HPDE6-E6E7 (cell line): ENCODE data around the gene FOXP2.
A peak's percentile ranks its signal among the peaks of the same experiment; 100 is the strongest.
"Not testable (repeated sequence)": the region's sequence is repeated elsewhere in the genome, so short reads cannot be mapped to it uniquely, and the experiment has no call there.

Experiments
- DNase-seq: peaks from one replicate; pipeline ENCODE4 v3.0.0; 2011; ENCODE audit warnings: missing footprints; ENCODE audit errors: extremely low spot score

FOXP2 gene

DNA sequence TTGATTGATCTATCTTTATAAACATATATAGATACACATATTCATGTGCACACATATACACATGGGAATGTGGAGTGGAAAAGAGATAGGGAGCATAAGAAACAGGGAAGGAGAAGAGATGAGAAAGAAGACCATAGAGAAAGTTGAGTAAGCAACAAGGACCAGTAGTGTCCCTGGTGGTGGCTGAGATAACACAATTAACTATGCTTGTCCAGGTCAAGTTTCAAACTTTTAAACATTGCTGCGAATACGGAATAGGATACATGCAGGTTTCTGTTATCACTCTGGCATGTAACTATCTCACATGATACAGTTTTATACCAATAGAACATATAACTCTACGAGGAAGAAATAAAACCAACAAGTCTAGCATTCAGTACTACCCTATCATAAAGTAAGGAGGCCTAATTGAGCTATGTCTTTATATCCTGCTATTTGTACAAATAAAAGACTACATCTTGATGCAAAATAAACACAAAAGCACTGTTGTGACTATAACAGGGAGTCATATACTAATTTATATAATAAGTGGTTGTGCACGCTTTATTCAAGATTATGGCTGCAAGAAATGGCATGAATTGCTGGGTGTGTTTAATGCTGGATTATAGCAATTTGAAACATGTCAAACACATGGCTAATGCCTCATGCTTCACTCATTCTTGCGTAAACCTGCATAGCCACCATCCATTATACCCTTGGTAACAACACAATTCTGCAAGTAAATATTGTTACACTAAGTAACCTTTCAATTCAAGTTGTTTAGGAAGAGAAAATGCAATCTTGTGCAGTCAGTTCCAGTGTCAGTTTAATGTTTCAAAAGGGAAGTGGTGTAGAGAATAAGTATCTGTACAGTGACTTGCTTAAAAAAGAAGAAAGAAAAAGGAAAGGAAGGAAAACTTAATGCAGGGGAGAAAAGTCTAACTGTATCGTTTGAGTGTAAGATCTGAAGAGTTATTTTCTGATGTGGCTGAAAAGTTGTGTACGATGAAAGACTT lies 8.2 kb downstream of the FOXP2 start:
- DNase-seq = no peak

DNA sequence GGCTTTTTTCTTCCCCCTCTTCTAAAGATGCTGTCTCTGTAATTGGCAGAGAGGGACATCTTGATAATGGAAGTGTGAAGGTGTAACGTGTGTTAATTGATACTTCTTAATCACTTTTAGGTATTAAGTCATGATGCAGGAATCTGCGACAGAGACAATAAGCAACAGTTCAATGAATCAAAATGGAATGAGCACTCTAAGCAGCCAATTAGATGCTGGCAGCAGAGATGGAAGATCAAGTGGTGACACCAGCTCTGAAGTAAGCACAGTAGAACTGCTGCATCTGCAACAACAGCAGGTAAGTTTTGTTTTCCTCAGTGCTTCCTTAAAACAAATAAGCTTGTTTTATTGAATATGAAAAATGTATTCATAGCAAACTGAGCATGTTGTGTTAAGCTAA lies 11.8 kb downstream of the FOXP2 start:
- DNase-seq = no peak

DNA sequence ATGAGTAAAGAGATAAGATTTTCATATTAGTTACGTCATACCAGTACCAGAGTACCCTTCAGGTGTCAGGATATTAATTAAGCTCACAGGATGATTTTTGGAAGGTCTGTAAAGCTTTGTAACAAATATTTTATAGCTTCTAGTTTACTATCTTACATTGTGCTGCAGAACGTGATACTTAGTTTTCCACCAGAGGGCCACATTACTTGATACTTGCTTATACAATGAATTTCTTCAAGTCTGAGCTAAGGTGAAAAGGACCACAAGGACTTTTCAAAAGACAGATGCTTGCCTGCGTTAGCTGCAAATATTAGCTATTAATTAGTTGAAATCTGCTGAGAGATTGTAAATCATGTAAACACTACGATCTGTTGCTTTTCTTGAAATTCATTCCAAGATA lies 12.2 kb downstream of the FOXP2 start:
- no peak for DNase-seq

DNA sequence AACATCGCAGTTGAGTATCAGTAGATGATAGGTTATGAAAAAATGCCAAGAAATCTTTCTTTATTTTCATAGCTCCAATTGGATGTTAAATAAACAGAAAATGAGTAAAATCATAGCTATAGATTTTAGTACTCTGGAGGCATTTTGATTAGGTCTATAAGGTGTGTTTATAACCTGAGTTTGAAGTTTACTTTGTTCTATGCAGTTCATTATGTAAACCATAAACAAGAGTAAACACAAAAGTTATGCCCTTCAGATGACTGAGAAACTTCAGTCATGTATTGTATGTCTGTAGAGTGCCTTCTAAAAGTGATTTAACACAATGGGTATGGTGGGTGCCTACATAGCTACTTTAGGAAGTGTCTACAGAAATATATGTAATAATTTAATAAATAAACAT lies 13.6 kb downstream of the FOXP2 start:
- no peak for DNase-seq

DNA sequence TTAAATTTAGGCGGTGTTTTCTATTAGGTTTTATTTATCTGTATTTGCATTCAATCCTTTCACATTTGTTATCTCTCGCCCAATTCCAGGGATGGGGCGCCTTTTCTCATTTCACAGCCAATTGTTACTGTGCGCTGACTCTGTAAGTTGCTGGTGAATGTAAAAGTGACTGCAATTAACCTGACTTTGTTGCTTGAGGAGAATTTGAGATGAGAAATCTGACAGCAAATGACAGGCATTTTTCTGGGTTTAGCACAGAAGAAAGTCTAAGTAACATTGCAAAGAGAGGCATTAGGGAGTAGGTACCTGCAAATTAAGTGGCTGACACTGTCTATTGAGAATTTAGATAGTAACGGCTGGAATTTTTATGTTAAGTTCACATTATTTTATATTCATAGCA lies 16.6 kb downstream of the FOXP2 start:
- DNase-seq = no peak

DNA sequence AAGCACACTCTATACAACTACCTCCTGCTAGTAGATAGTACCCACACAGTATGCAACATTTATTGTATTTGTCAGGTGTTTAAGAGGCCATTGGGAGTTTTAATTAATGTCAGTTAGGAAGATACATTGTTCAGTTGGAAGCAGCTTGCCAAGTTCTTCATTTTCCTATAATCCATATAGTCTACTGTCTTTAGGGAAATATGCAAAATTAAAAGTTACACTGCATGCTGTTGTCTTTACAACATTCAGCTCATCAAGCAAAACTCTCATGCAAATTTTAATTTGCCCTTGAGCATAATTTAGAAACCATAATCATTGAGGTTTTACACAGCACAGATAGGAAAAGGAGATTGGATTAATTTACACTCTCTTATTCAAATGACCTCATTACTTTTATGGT lies 17.4 kb downstream of the FOXP2 start:
- DNase-seq = no peak

DNA sequence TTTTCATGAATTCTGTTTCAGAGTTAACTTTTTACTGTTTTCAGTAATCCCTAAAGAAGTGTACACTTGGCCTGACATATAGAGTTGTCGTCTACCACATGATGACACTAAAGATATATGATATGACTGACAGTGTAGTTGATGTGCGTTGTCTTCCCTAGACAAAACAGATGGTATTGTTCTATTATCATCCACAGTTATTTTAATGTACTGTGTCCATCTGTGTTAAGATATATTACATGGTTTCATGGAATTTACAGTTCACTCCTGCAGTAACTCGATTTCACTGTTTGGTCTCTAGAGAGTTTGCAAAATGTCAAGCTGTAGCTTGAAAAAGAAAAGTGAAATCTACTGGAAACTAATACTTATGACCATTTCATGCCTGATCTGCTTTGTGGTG lies 18.1 kb downstream of the FOXP2 start:
- no peak for DNase-seq

DNA sequence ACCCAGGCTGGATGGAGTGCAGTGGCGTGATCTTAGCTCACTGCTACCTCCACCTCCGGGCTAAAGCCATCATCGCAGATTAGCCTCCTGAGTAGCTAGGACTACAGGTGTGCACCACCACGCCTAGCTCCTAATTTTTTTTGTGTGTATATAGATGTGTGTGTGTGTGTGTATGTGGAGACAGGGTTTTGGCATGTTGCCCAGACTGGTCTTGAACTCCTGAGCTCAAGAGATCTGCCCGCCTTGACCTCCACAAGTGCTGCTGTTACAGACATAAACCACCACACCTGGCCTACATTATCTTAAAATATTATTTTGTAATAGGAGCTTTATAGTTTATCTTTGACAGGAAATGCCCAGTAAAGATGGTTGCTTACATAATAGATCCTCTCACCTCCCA lies 25.0 kb downstream of the FOXP2 start:
- no peak for DNase-seq

DNA sequence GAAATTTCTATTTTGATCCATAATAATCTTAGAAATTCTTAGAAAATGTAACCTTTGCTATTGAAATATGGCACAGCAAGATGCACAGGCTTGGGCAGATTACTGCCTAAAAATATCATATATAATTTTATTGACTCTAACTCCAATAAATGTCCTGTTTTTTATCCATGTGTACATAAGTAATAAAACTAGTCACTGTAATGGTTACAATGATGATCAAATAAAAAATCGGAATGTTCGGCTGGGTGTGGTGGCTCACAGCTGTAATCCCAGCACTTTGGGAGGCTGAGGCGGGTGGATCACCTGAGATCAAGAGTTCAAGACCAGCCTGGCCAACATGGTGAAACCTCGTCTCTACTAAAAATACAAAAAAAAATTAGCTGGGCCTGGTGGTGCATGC lies 26.3 kb downstream of the FOXP2 start:
- not testable (repeated sequence) for DNase-seq

DNA sequence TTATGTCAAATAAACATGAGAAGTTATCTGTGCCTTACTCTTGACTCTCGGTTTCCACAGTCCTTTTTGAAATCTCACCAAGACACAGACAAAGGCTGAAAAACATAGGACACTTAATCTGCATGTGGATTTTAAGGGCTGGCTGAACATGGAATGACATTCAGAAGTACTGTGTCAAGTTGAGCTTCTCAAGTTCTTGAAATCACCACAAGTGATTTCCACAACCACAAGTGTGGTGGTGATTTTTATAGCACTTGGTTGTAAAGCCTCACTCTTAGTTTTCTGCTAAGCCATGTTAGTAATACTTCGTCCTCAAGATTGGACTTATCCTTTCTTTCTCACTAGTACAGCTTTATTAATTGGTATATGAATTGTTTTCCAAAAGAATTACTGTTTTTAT lies 29.6 kb downstream of the FOXP2 start:
- no peak for DNase-seq

DNA sequence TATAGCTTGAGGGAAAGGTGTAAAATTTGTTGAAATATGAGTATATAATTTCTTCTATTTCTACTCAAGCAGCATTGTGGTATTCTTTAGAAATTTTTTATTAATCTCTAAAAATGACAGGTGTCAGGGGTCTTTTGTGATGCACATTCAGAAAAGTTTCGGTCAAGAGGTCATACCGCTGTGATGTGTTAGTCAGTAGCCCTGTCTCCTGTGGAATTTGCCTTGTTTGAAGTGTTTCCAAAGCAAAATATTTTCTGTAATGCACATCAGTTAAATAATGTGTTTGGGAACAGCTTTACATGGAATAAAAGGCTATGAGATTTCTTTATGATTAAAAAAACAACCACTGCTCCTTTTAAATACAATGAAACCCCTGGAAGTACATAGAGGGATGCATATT lies 35.8 kb downstream of the FOXP2 start:
- no peak for DNase-seq

DNA sequence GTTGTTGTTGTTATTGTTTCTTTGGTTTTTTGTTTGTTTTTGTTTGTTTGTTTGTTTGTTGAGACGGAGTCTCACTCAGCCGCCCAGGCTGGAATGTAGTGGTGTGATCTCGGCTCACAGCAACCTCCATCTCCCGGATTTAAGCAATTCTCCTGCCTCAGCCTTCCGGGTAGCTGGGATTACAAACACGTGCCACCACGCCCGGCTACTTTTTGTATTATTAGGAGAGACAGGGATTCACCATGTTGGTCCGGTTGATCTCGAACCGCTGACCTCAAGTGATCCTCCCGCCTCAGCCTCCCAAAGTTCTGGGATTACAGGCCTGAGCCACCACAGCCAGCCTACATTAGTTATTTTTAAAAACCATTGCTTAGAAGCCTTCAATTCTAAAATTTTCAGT lies 45.0 kb downstream of the FOXP2 start:
- DNase-seq = no peak

DNA sequence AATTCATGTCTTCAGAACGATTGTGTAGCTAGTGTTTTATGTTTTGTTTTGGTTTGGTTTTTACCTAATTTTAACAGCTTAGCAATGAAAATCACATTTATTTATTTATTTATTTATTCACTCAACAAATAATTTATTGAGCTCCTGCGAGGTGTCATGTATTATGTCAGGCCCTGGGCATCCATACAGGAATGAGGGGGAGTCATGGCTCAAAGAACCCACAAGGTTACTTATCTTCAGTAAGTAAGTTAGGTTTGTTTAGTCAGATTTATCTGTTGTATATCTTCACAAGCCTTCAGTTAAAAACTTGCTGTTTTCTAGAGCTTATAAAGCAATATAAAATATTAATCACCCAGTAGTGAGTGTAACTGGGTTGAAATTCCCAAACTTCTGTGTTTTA lies 45.4 kb downstream of the FOXP2 start:
- no peak for DNase-seq

DNA sequence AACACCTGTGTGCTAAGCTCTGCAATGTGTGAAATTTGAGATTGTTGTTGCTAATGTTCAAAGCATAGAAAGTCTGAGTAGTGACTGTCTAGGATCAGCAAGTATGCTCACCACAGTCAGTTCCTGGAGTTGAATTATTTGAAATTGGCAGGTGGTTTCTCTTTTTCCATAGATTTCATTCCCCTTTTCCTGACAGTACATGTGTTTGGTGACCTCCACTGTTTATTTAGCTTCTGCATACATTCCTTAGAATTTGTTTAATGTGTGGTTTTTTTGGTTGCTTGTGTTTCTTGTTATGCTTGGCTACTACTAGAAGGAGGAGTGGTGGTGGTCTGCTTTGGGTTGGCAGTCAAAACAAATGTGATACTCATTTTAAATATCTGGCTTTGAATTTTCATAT lies 52.3 kb downstream of the FOXP2 start:
- DNase-seq = no peak

DNA sequence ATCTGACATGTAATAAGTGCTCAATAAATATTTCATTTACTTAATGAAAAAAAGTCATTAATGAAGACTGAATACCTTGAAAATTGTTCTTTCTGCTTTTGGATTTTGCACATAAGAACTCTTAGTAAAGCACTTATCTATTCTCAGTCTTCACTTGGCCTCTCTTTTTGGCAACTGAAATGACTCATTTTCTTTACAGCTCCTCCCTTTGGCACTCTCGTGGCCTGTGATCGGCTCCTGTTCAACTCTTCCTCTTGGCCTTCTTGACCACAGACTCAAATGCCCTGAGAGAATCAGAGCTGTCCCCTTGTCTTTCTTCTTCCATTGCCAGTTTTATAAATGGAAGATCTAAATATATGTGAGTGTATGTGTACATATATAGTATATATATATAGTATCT lies 54.2 kb downstream of the FOXP2 start:
- no peak for DNase-seq

DNA sequence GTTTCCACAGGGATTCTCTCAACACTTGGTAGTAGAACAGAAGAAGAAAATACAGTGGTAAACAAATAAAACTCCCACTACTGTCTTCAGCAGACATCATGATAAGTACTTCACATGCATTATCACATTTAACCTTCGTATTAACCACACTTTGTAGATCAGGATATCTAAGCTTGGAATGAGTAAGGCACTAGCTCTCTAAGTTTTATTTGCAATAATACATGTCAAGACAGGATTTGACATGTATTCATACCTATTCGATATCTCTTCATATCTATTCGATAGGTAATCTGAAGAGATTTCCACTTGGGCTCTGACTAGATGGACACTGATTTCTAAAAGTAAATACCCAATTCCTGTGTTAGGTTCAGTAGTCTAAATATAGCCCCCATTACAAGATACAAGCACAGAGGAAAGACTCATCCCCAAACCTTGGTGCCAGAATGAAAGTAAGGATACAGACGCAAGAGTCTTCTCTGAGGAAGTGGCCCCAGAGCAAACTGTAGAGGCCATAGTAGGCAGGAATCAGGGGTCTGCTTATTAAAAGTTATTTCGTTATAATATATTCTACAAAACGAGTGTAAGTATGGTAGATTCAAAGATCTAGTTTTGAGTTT lies 58.4 kb downstream of the FOXP2 start:
- no peak for DNase-seq

DNA sequence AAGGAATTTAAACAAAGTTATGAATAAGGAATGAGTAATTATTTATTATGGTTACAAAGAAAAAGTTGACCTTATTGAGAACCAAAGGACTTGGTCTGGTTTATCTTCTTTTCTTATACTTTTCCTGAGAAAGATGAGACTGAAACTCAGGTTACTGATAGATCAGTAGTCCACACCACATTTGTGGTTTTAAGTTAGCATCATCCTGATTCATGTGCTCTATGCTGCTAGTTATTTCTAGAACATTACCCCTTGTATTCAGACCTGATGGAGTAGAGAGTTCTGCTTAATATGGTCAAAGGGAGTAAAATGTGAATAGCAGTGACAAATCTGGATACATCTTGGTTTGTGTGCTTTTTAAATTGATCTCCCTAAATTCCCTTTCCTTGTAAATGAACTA lies 63.8 kb downstream of the FOXP2 start:
- DNase-seq = no peak

DNA sequence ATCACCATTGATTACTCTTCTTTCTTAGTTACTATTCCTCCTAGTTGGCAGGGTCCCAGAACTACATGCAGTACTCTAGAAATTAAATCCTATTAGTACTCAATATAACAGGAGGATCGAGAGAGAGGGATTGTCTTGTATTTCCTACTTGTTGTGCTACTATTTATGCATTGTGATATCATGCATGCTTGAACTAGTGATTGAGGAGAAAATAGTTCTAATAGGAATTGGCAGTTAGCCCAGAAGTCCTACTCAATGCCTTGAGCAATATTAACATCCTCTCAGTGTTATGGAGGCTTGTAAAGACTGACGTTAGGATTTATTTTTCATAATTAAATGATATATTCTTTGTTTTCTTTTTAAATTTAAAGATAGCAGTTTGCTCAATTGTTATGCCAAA lies 67.4 kb downstream of the FOXP2 start:
- DNase-seq = peak; percentile 2

DNA sequence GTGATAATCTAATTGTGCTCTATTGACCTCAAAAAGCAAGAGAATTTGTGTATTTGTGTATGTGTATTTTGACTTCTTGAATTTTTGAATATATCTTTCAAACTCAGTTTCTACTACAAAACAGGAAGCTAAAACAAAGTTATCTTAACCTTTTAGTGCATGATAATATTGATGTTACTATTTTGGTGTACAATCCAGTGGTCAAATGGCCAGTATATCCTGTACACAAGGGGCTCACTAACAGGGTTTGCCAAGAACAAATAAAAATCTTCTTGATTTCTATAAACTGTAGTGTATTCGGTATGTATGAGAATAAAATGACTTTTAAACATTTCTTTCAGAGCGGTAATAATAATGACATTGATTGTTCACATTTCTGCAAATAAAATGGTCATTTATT lies 69.6 kb downstream of the FOXP2 start:
- no peak for DNase-seq

DNA sequence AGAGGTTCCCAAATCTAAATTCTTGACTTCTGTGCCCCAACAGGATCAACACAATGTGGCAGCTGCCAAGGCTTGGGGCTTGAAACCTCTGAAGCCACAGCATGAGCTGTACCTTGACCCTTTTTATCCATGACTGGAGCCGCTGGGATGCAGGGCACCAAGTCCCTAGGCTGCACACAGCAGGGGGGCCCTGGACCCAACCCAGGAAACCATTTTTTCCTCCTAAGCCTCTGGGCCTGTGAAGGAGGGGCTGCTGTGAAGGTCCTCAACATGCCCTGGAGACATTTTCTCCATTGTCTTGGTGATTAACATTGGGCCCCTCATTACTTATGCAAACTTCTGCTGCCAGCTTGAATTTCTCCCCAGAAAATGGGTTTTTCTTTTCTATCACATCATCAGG lies 72.6 kb downstream of the FOXP2 start:
- no peak for DNase-seq

DNA sequence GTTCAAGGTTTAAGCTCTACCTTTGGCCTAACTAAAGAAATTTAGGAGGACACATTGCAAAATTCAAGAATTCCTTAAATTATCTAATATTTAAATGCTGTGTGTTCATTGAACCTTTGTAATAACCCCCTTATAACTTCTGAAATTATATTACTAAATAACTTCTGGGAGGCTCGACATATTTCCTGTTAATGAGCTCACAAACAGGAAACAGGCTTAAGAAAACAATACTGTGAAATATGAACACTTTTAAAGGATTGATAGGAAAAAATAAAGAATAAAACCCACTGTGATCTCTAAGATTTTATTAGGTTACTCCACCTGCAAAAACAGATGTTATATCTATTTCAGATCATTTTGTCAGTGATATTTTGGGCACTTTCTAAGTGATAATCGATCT lies 74.1 kb downstream of the FOXP2 start:
- no peak for DNase-seq

DNA sequence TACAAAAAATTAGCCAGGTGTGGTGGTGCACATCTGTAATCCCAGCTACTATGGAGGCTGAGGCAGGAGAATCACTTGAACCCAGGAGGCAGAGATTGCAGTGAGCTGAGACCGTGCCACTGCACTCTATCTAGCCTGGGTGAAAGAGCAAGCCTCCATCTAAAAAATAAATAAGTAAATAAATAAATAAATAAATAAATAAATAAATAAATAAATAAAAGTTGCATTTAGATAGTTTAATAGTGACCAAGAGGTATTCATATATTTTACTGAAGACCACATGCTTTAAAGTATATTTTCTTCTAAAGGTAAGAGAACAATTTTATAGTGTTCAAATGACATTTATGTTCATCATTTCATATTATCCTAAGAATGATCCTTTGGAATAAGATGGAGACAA lies 82.9 kb downstream of the FOXP2 start:
- DNase-seq = not testable (repeated sequence)

DNA sequence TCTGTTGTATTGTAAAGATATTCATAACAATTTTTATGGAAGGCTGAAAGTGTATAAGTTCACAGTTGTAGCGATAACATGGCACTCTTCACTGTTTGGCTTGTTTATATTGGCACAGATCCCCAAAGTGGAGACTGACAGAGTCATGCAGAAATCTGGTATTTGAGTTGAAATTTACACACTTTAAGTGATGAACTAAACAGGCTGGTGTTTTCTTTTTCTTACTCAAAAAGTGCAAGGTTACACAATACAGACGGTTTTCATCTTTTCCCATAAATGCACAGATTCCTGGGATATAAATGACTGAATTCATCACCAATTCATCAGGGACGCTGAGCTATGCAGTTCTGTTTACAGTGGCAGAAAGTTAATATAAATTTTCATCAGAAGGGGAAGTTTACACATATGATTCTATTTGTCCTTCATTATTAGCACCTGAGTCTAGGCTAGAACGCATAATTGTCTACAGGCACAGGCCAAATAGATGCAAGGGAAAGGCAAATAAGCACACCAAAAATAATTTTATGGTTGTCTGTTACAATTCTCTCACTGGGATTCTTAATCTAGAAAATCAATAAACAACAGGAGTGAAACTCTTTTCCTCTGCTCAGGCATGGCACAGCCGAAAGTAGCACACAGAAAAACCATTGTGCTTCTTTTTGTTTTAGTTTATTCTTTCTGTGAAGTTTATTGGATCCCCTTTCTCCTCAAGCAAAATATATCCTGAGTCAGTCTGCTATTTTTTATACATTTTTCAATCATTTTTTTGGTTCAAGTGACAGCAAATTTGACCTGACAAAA lies 88.0 kb downstream of the FOXP2 start:
- DNase-seq = no peak
